Naive thymus-derived CD4-positive, alpha-beta T cell (primary cell): ENCODE data around the gene MYOCD. TPM values are rescaled to one million over a fixed set of nuclear protein-coding genes. Genes with fewer than 3 reads are reported as not detected.

Source experiments
- ATAC-seq: fragments of 150-1000 bp; cut with Tn5 transposase; 2 replicates; pipeline ENCODE4 v1.10.0; 2021; ENCODE audit warnings: mild to moderate bottlenecking, moderate library complexity
- CTCF ChIA-PET: fragments of 350-600 bp; sonication (Branson Sonifier 250); formaldehyde crosslinking; loops from one replicate; lab custom pipeline; 2021; ENCODE audit warnings: antibody characterized with exemption; lab: Charles Lee
- POLR2A ChIA-PET: fragments of 350-600 bp; sonication (Branson Sonifier 250); formaldehyde crosslinking; loops from one replicate; lab custom pipeline; 2021; ENCODE audit warnings: antibody characterized with exemption, inconsistent platforms; lab: Charles Lee
- DNase-seq, 9 donors: peaks; one replicate each; pipeline versions ENCODE4 v3.0.0 to v3.0.0-alpha.2; 2020 to 2022; ENCODE audit warnings: mixed read lengths in 1 of 9
- H3K27ac ChIP-seq: one replicate; pipeline ENCODE4 v1.7.0; 2013; ENCODE audit warnings: mild to moderate bottlenecking, low read depth, low read length, moderate library complexity
- H3K27me3 ChIP-seq, 2 donors: one replicate each; pipeline ENCODE4 v1.7.0; 2013; ENCODE audit warnings: low read length in 2 of 2, mild to moderate bottlenecking in 2 of 2, moderate library complexity in 2 of 2; ENCODE audit not compliant: control insufficient read depth in 2 of 2, insufficient read depth in 2 of 2
- H3K36me3 ChIP-seq, 3 experiments: 1 replicate in 2 of 3; 2 replicates in 1 of 3; pipeline ENCODE4 v1.7.0; 2013; ENCODE audit warnings: low read length in 3 of 3, mild to moderate bottlenecking in 3 of 3, moderate library complexity in 1 of 3; ENCODE audit not compliant: insufficient read depth in 3 of 3, control insufficient read depth in 2 of 3
- H3K4me1 ChIP-seq, 2 donors: one replicate each; pipeline ENCODE4 v1.7.0; 2013; ENCODE audit warnings: low read length in 2 of 2, mild to moderate bottlenecking in 2 of 2, moderate library complexity in 1 of 2; ENCODE audit not compliant: control insufficient read depth in 2 of 2, insufficient read depth in 2 of 2
- H3K4me3 ChIP-seq: 2 replicates; pipeline ENCODE4 v1.7.0; 2013; ENCODE audit warnings: mild to moderate bottlenecking, low read length
- H3K9me3 ChIP-seq, 3 experiments: 1 replicate in 2 of 3; 2 replicates in 1 of 3; pipeline ENCODE4 v1.7.0; 2013; ENCODE audit warnings: low read length in 3 of 3; ENCODE audit not compliant: control insufficient read depth in 2 of 3
- H3K27ac Mint-ChIP-seq, 9 donors: one replicate each; pipeline ENCODE4 v1.8.0; 2020 to 2022; ENCODE audit warnings: mixed read lengths in 9 of 9, mild to moderate bottlenecking in 8 of 9, moderate library complexity in 5 of 9, inconsistent platforms in 2 of 9
- H3K27me3 Mint-ChIP-seq, 5 donors: one replicate each; pipeline ENCODE4 v1.8.0; 2021 to 2022; ENCODE audit warnings: mixed read lengths in 5 of 5, mild to moderate bottlenecking in 1 of 5
- H3K36me3 Mint-ChIP-seq, 5 donors: one replicate each; pipeline ENCODE4 v1.8.0; 2020 to 2022; ENCODE audit warnings: mixed read lengths in 5 of 5, mild to moderate bottlenecking in 3 of 5, inconsistent platforms in 1 of 5
- H3K4me1 Mint-ChIP-seq, 7 donors: one replicate each; pipeline ENCODE4 v1.8.0; 2020 to 2022; ENCODE audit warnings: mixed read lengths in 7 of 7, mild to moderate bottlenecking in 3 of 7, inconsistent platforms in 1 of 7
- H3K4me3 Mint-ChIP-seq, 10 donors: one replicate each; pipeline ENCODE4 v1.8.0; 2020 to 2022; ENCODE audit warnings: mild to moderate bottlenecking in 10 of 10, mixed read lengths in 10 of 10, moderate library complexity in 6 of 10, inconsistent platforms in 2 of 10
- H3K9me3 Mint-ChIP-seq, 11 donors: one replicate each; pipeline ENCODE4 v1.8.0; 2020 to 2022; ENCODE audit warnings: mixed read lengths in 11 of 11, mild to moderate bottlenecking in 4 of 11, inconsistent platforms in 1 of 11, moderate library complexity in 1 of 11
- intact Hi-C, 2 donors: fragments of 100-400 bp; cut with micrococcal nuclease; formaldehyde crosslinking; loops; one replicate each; pipeline ENCODE4 v1.15.1; 2023
- polyA plus RNA-seq, 2 donors: library from polyadenylated mRNA; unstranded; fragments of 300-500 nt; fragmentation: Illumina TruSeq; gene quantifications; one replicate each; pipeline ENCODE4 v1.2.3, GENCODE V29; 2021
- total RNA-seq, 6 experiments: library from RNA in 5 of 6; stranded (reverse) in 5 of 6; gene quantifications; 1 replicate in 5 of 6; 2 replicates in 1 of 6; pipeline ENCODE4 v1.2.3 and lab custom pipeline; 2021 to 2026

MYOCD gene
- total and polyA plus RNA-seq, 7 experiments from 2014 or later = not detected

DNA sequence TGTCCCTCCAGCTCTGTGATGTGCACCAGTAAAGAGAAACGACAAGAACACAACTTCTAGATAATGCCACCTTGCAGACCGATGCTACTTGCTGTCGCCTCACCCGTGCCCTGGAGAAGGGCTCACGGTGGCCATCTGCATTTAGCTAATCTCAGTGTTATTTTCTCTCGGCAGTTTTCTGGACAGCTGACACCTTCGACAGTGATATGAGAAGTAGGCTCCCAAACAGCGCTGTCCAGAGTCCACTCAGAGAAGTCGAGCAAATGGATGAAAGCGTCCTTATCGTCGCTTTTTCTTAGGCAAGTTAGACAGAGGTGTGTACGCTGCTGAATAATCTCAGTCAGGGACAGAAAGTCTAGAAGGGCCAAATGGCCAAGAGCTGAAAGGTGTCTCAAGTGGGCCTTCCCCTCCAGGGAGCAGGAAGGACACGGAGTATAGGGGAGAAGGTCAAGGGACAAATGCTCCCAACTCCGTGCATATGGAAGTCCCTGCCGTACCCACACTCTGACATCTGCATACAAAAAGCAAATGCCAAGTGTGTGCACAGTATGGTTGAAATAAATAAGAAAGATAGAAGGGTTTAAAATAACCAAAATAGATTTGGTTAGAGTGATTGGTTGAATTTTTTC is 42.4 kb upstream of the MYOCD start:
- H3K4me1 ChIP-seq = no peaks in the 10 kb centered on the region
- intact Hi-C loops = no loop called here
- Mint-ChIP-seq H3K4me1 (no peaks in the 10 kb centered on the region), H3K27me3 (peaks cover 0 to 10% (median 0%) of the 10 kb centered on the region in 5 donors), H3K9me3 (peaks cover 2 to 22% (median 7%) of the 10 kb centered on the region in 11 donors), H3K4me3 (no peak overlapping the region), H3K27ac (no peak overlapping the region), H3K36me3 (peaks cover 0 to 4% (median 0%) of the 10 kb centered on the region in 5 donors)
- H3K36me3 ChIP-seq = no peaks in the 10 kb centered on the region
- POLR2A ChIA-PET = no interaction called here
- DNase-seq (no peak), ATAC-seq (no peak)
- H3K27ac ChIP-seq = no peak overlapping the region
- no peaks in the 10 kb centered on the region for H3K9me3 ChIP-seq
- no peaks in the 10 kb centered on the region for H3K27me3 ChIP-seq
- CTCF ChIA-PET = no interaction called here
- no peak overlapping the region for H3K4me3 ChIP-seq

DNA sequence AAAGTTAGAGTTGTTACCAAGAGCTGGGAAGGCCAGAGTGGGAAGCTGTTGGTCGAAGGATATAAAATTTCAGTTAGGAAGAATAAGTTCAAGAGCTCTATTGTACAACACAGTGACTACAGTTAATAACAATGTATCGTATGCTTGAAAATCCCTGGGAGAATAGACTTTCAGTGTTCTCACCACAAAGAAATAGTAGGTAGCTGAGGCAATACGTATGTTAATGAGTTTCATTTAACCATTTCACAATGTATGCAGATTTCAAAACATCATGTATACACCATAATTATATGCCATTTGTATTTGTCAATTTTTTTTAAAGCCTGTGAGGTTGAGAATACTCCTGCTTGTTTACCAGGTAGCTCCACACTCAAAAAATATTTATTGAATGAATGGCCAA is 41.5 kb upstream of the MYOCD start:
- no peak overlapping the region for H3K27ac ChIP-seq
- peaks cover 0 to 10% (median 0%) of the 10 kb centered on the region in 5 donors for H3K27me3 Mint-ChIP-seq
- H3K27me3 ChIP-seq = no peaks in the 10 kb centered on the region
- no peaks in the 10 kb centered on the region for H3K9me3 ChIP-seq
- H3K36me3 ChIP-seq = no peaks in the 10 kb centered on the region
- intact Hi-C loops = no loop called here
- peaks cover 0 to 4% (median 0%) of the 10 kb centered on the region in 5 donors for H3K36me3 Mint-ChIP-seq
- peaks cover 2 to 22% (median 7%) of the 10 kb centered on the region in 11 donors for H3K9me3 Mint-ChIP-seq
- ChIA-PET POLR2A (no interaction called here), CTCF (no interaction called here)
- no peaks in the 10 kb centered on the region for H3K4me1 Mint-ChIP-seq
- DNase-seq (no peak), ATAC-seq (no peak)
- H3K4me3 Mint-ChIP-seq = no peak overlapping the region
- no peaks in the 10 kb centered on the region for H3K4me1 ChIP-seq
- H3K4me3 ChIP-seq = no peak overlapping the region
- H3K27ac Mint-ChIP-seq = no peak overlapping the region

DNA sequence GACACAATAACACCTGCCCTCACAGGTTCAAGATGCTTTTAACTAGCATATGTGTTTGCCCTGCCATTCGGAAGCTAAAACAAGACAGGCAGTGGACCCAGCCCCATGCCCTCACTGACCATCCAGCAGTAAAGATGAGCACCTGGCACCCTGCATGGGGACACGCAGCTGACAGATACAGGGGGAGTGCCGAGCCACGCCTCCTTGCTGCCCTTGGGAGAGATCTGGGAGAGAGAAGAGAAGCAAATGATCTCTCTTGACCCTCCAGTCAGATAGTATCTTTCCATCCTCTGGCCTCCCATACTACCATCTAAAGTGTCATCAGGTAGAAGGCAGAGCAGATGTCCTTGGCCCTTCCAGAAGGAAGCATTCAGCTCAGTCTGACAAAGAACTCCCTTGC is 40.6 kb upstream of the MYOCD start:
- POLR2A ChIA-PET = no interaction called here
- ATAC-seq (no peak), DNase-seq (no peak)
- Histone ChIP-seq H3K36me3 (no peaks in the 10 kb centered on the region), H3K4me1 (no peaks in the 10 kb centered on the region), H3K9me3 (no peaks in the 10 kb centered on the region), H3K27me3 (no peaks in the 10 kb centered on the region), H3K27ac (no peak overlapping the region), H3K4me3 (no peak overlapping the region)
- Mint-ChIP-seq H3K27me3 (peaks cover 0 to 10% (median 0%) of the 10 kb centered on the region in 5 donors), H3K9me3 (peaks cover 2 to 20% (median 7%) of the 10 kb centered on the region in 11 donors), H3K4me3 (no peak overlapping the region), H3K36me3 (peaks cover 0 to 4% (median 0%) of the 10 kb centered on the region in 5 donors), H3K4me1 (no peaks in the 10 kb centered on the region), H3K27ac (no peak overlapping the region)
- intact Hi-C loops = no loop called here
- CTCF ChIA-PET = no interaction called here

DNA sequence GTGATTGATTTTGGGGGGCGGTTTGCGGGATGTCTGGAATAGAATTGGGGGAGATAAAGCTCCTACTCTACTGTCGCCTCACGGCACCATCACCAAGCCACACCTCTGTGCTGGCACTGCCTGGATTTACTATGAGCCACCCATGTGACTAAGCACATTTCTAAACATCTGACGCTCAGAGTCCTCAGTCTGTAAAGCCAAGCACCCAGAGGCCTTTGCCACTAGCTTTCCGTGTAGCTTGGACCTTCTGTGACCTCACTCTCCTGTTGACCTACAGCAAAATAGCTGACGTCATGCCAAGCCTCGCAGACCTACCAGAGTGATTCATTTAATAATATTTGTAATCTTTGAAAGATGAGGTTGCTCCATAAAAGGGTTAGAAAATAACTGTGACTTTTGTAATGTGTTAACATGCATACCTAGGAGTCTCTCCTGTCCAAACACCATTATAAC is 38.5 kb upstream of the MYOCD start:
- no peak overlapping the region for H3K27ac ChIP-seq
- POLR2A ChIA-PET = no interaction called here
- intact Hi-C loops = no loop called here
- Mint-ChIP-seq H3K27me3 (peaks cover 0 to 10% (median 0%) of the 10 kb centered on the region in 5 donors), H3K9me3 (peaks cover 2 to 15% (median 7%) of the 10 kb centered on the region in 11 donors), H3K4me1 (no peaks in the 10 kb centered on the region), H3K27ac (no peak overlapping the region), H3K36me3 (peaks cover 0 to 4% (median 0%) of the 10 kb centered on the region in 5 donors), H3K4me3 (no peak overlapping the region)
- CTCF ChIA-PET = no interaction called here
- H3K4me1 ChIP-seq = no peaks in the 10 kb centered on the region
- no peak for ATAC-seq
- DNase-seq = no peak
- H3K9me3 ChIP-seq = no peaks in the 10 kb centered on the region
- no peaks in the 10 kb centered on the region for H3K36me3 ChIP-seq
- no peak overlapping the region for H3K4me3 ChIP-seq
- no peaks in the 10 kb centered on the region for H3K27me3 ChIP-seq

DNA sequence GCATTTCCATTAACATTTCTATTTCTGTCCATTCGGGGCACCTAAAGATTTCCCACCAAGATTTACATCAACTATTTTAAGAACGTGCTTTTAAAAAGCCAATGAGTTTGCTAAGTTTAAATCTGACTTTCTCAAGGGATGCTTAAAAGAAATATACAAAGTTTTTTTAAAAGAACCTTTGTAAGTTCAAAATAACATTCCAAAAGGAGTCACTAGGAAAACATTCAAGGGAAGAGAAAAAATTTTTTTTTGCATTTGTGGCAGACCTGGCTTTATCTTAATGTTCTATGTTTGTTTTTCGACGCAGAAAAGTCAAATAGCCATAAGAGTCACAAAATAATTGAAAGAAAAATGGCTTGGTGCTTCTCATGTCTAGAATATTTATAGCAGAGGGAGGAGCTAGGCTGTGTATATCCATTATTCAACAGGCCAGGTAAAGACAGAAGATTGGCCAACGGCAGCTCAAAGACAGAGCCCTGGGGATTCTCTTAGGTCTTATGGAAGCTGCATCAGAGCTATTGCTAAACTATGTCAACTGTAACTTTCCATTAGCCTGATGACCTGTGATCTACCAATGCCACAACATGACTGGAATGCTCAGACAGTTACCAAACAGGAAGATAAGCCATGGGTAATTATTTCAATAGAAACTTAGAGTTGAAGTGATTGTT is 37.8 kb upstream of the MYOCD start:
- intact Hi-C loops = no loop called here
- no peaks in the 10 kb centered on the region for H3K27me3 ChIP-seq
- no peaks in the 10 kb centered on the region for H3K4me1 ChIP-seq
- H3K36me3 ChIP-seq = no peaks in the 10 kb centered on the region
- Mint-ChIP-seq H3K4me1 (no peaks in the 10 kb centered on the region), H3K36me3 (peaks cover 0 to 4% (median 0%) of the 10 kb centered on the region in 5 donors), H3K9me3 (peaks cover 2 to 15% (median 7%) of the 10 kb centered on the region in 11 donors), H3K27ac (no peak overlapping the region), H3K4me3 (no peak overlapping the region), H3K27me3 (peaks cover 0 to 6% (median 0%) of the 10 kb centered on the region in 5 donors)
- H3K27ac ChIP-seq = no peak overlapping the region
- POLR2A ChIA-PET = no interaction called here
- no peak overlapping the region for H3K4me3 ChIP-seq
- ATAC-seq (no peak), DNase-seq (no peak)
- CTCF ChIA-PET = no interaction called here
- no peaks in the 10 kb centered on the region for H3K9me3 ChIP-seq

DNA sequence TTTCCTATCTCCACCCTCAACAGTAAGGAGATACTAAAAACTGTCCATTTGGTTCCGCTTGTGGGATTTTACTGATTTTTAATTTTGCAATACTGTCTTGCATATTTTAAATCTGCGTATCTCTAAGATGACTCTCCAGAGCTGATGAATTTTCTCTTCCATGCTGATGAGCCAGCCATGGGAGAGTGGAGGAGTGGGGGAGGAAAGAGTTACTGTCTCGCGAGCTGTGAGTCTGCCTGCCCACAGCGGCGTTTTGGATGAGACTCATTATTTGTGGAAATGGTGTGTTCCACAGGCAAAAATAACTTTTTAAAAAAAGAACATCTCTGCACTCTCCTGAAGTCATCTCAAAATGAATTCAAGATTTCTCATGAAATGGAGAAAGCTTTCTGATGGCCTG is 34.6 kb upstream of the MYOCD start:
- no peak for DNase-seq
- no peaks in the 10 kb centered on the region for H3K4me1 ChIP-seq
- ChIA-PET POLR2A (no interaction called here), CTCF (no interaction called here)
- no peaks in the 10 kb centered on the region for H3K36me3 ChIP-seq
- H3K9me3 ChIP-seq = no peaks in the 10 kb centered on the region
- H3K27me3 ChIP-seq = no peaks in the 10 kb centered on the region
- H3K36me3 Mint-ChIP-seq = no peaks in the 10 kb centered on the region
- H3K9me3 Mint-ChIP-seq = peaks cover 0 to 10% (median 5%) of the 10 kb centered on the region in 11 donors
- no peaks in the 10 kb centered on the region for H3K4me1 Mint-ChIP-seq
- no peak for ATAC-seq
- H3K27ac ChIP-seq = no peak overlapping the region
- peaks cover 0 to 8% (median 0%) of the 10 kb centered on the region in 5 donors for H3K27me3 Mint-ChIP-seq
- no peak overlapping the region for H3K4me3 Mint-ChIP-seq
- H3K4me3 ChIP-seq = no peak overlapping the region
- intact Hi-C loops = no loop called here
- H3K27ac Mint-ChIP-seq = no peak overlapping the region

DNA sequence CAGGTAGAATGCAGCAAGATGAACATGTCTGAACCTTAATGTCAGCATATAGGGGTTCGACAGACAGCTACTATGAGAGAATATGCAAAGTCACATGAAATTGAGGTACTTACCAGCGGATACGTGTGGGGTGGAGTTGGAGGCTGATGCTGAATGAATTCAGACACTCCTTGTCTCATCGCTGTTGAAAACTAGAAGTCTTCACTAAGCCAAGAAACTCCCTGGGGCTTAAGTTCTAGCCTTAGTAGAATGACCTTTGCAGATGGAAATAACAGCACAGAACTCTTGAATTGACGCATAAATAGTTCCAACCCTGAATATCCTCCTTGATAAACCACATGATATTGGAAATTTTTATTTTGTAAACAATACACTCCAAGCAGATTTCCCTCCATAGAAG is 32.9 kb upstream of the MYOCD start:
- Mint-ChIP-seq H3K27ac (no peak overlapping the region), H3K4me1 (no peaks in the 10 kb centered on the region), H3K4me3 (no peak overlapping the region), H3K9me3 (peaks cover 0 to 18% (median 3%) of the 10 kb centered on the region in 11 donors), H3K36me3 (no peaks in the 10 kb centered on the region), H3K27me3 (peaks cover 0 to 11% (median 6%) of the 10 kb centered on the region in 5 donors)
- no peak for ATAC-seq
- no peaks in the 10 kb centered on the region for H3K4me1 ChIP-seq
- ChIA-PET CTCF (no interaction called here), POLR2A (no interaction called here)
- intact Hi-C loops = no loop called here
- no peaks in the 10 kb centered on the region for H3K9me3 ChIP-seq
- DNase-seq = no peak
- no peak overlapping the region for H3K27ac ChIP-seq
- no peaks in the 10 kb centered on the region for H3K27me3 ChIP-seq
- no peak overlapping the region for H3K4me3 ChIP-seq
- no peaks in the 10 kb centered on the region for H3K36me3 ChIP-seq
